ENCODE data around the gene PCSK1. TPM values are rescaled to one million over a fixed set of nuclear protein-coding genes. Genes with fewer than 3 reads are reported as not detected.

PCSK1 gene
- polyA plus RNA-seq, 1 donor (not counting 4 experiments of a cell fraction or from before 2014, with no cell fraction given): 0.03 TPM

DNA sequence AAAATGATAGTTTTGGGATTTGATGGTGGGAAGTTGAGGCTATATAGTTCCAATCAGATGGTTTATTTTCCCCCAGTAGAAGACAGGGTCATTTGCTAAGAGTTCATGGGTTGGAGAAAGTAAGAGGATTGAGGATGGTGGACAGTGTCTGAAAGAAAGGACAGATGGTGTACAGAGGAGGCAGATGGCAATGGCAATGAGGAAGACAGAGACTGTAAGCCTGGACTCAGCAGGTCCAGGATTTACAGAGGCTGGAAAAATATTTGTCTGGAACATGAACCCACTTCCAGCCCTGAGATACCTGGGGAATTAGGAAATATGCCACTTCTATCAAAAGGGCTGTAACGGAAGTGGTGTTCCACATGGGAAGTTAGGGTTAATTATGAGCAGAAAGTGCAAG lies 84.5 kb downstream of the PCSK1 start:
- no peaks in the 10 kb centered on the region for H3K36me3 ChIP-seq (ENCODE audit: control insufficient read depth in 2 of 2, extremely low read depth in 1 of 2, insufficient read depth in 2 of 2, low read length in 2 of 2)
- FAIRE-seq: no peak
- H3K9ac ChIP-seq (ENCODE audit: control insufficient read depth, extremely low read depth, insufficient read depth, low read length): no peak overlapping the region
- dilution Hi-C loops (cut with MboI; ENCODE audit: extremely low pct_ligation_motif_present, low sequenced_read_pairs): no loop called here
- no peaks in the 10 kb centered on the region for H3K79me2 ChIP-seq (ENCODE audit: control insufficient read depth, insufficient read depth, low read length)
- no peaks in the 10 kb centered on the region for H3K27me3 ChIP-seq (ENCODE audit: control insufficient read depth, extremely low read depth, insufficient read depth, low read length)
- no peaks in the 10 kb centered on the region for H3K9me3 ChIP-seq (ENCODE audit: control insufficient read depth, low read depth, low read length)
- no peak overlapping the region for H3K4me2 ChIP-seq (ENCODE audit: control insufficient read depth, extremely low read depth, insufficient read depth, low read depth, low read length)
- H3K9me1 ChIP-seq (ENCODE audit: control insufficient read depth, extremely low read depth, insufficient read depth, low read length): no peaks in the 10 kb centered on the region
- H2AFZ ChIP-seq (ENCODE audit: control insufficient read depth, low read length): no peak overlapping the region
- no peak for DNase-seq (ENCODE audit: low read depth, low spot score)
- H3K4me1 ChIP-seq (ENCODE audit: control insufficient read depth, extremely low read depth, insufficient read depth, low read length): no peaks in the 10 kb centered on the region
- H3K4me3 ChIP-seq (ENCODE audit: control insufficient read depth in 2 of 3, extremely low read depth in 1 of 3, insufficient read depth in 2 of 3, low read depth in 1 of 3, low read length in 3 of 3): no peak overlapping the region
- no peaks in the 10 kb centered on the region for H4K20me1 ChIP-seq (ENCODE audit: control insufficient read depth, extremely low read depth, insufficient read depth, low read length)
- TF ChIP-seq, protein P1, sequence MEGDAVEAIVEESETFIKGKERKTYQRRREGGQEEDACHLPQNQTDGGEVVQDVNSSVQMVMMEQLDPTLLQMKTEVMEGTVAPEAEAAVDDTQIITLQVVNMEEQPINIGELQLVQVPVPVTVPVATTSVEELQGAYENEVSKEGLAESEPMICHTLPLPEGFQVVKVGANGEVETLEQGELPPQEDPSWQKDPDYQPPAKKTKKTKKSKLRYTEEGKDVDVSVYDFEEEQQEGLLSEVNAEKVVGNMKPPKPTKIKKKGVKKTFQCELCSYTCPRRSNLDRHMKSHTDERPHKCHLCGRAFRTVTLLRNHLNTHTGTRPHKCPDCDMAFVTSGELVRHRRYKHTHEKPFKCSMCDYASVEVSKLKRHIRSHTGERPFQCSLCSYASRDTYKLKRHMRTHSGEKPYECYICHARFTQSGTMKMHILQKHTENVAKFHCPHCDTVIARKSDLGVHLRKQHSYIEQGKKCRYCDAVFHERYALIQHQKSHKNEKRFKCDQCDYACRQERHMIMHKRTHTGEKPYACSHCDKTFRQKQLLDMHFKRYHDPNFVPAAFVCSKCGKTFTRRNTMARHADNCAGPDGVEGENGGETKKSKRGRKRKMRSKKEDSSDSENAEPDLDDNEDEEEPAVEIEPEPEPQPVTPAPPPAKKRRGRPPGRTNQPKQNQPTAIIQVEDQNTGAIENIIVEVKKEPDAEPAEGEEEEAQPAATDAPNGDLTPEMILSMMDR (optimal IDR thresholded peaks at IDR 0.05 in 1 of 3, IDR thresholded peaks at IDR 0.05 in 1 of 3, conservative IDR thresholded peaks at IDR 0.05 in 1 of 3; ENCODE audit: extremely low read depth in 1 of 3, insufficient read depth in 2 of 3, low read length in 3 of 3): no peak
- no peak for TF ChIP-seq EZH2 (IDR thresholded peaks at IDR 0.05; ENCODE audit: low read length)
- no peak overlapping the region for H3K27ac ChIP-seq (ENCODE audit: control insufficient read depth, insufficient read depth, low read length)

DNA sequence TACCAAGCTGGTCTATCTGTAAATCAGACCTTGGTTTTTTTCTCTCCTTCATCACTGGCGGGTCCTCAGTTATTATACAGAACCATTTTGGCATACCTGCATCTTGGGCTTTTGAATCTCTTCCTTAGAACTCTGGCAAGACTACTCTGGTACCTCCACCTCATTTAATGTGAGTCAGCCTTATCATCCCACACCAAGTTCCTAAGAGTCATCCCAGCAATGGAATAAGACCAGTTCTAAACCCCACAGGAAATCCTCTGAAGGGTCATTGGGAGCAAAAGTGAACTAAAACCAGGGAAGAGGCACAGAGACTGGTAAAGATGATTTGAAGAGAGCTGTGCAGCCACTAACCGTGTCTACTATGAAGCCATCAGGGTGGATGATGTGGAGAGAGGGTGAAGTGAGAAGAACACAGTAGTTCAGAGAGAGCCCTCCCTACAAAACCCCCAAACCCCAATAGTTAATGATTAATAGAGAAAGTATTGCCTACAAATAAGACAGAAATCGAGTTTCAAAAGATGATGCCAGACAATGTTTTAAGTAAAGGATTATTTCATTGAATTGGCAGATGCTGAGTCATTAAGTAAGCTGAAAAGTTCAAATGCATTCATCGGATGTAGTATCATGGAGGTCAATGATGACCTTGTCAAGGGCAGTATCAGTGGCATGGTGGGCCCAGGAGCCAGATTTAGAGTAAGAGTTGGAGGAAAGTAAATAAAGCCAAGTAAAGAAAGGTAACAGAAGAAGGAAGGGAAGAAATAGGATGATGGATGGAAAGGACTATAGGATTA lies 85.4 kb downstream of the PCSK1 start:
- DNase-seq (ENCODE audit: low read depth, low spot score) (no peak), FAIRE-seq (no peak)
- H3K27me3 ChIP-seq (ENCODE audit: control insufficient read depth, extremely low read depth, insufficient read depth, low read length): no peaks in the 10 kb centered on the region
- H3K4me3 ChIP-seq (ENCODE audit: control insufficient read depth in 2 of 3, extremely low read depth in 1 of 3, insufficient read depth in 2 of 3, low read depth in 1 of 3, low read length in 3 of 3): no peak overlapping the region
- no peaks in the 10 kb centered on the region for H3K36me3 ChIP-seq (ENCODE audit: control insufficient read depth in 2 of 2, extremely low read depth in 1 of 2, insufficient read depth in 2 of 2, low read length in 2 of 2)
- H3K79me2 ChIP-seq (ENCODE audit: control insufficient read depth, insufficient read depth, low read length): no peaks in the 10 kb centered on the region
- no peaks in the 10 kb centered on the region for H3K4me1 ChIP-seq (ENCODE audit: control insufficient read depth, extremely low read depth, insufficient read depth, low read length)
- H2AFZ ChIP-seq (ENCODE audit: control insufficient read depth, low read length): no peak overlapping the region
- dilution Hi-C loops (cut with MboI; ENCODE audit: extremely low pct_ligation_motif_present, low sequenced_read_pairs): no loop called here
- no peak overlapping the region for H3K9ac ChIP-seq (ENCODE audit: control insufficient read depth, extremely low read depth, insufficient read depth, low read length)
- no peak overlapping the region for H3K4me2 ChIP-seq (ENCODE audit: control insufficient read depth, extremely low read depth, insufficient read depth, low read depth, low read length)
- no peak for TF ChIP-seq EZH2 (IDR thresholded peaks at IDR 0.05; ENCODE audit: low read length)
- TF ChIP-seq, protein P1 (optimal IDR thresholded peaks at IDR 0.05 in 1 of 3, IDR thresholded peaks at IDR 0.05 in 1 of 3, conservative IDR thresholded peaks at IDR 0.05 in 1 of 3; ENCODE audit: extremely low read depth in 1 of 3, insufficient read depth in 2 of 3, low read length in 3 of 3): no peak
- no peaks in the 10 kb centered on the region for H3K9me3 ChIP-seq (ENCODE audit: control insufficient read depth, low read depth, low read length)
- no peaks in the 10 kb centered on the region for H3K9me1 ChIP-seq (ENCODE audit: control insufficient read depth, extremely low read depth, insufficient read depth, low read length)
- H4K20me1 ChIP-seq (ENCODE audit: control insufficient read depth, extremely low read depth, insufficient read depth, low read length): no peaks in the 10 kb centered on the region
- H3K27ac ChIP-seq (ENCODE audit: control insufficient read depth, insufficient read depth, low read length): no peak overlapping the region
